Large intestine (tissue), 3 donors: ENCODE measurements around the gene SCAMP5. TPM values are rescaled to one million over a fixed set of nuclear protein-coding genes. Genes with fewer than 3 reads are reported as not detected.
A peak's percentile ranks its signal among the peaks of the same experiment; 100 is the strongest.

Source experiments
- DNase-seq, 2 donors: peaks; one replicate each; pipeline versions ENCODE4 v3.0.0 to v3.0.0-alpha.2; 2013
- H3K27ac ChIP-seq: one replicate; pipeline ENCODE4 v1.5.1; 2013; ENCODE audit warnings: low read length
- H3K27me3 ChIP-seq: 2 replicates; pipeline ENCODE4 v1.6.1; 2013; ENCODE audit warnings: low read length; ENCODE audit not compliant: control insufficient read depth, insufficient read depth
- H3K36me3 ChIP-seq: 2 replicates; pipeline ENCODE4 v1.6.1; 2013; ENCODE audit warnings: low read length; ENCODE audit not compliant: control insufficient read depth, insufficient read depth
- H3K4me1 ChIP-seq: one replicate; pipeline ENCODE4 v1.6.1; 2013; ENCODE audit warnings: low read length; ENCODE audit not compliant: control insufficient read depth, insufficient read depth
- H3K4me3 ChIP-seq: one replicate; pipeline ENCODE4 v1.5.1; 2013; ENCODE audit warnings: low read length
- H3K9me3 ChIP-seq: one replicate; pipeline ENCODE4 v1.6.1; 2013; ENCODE audit warnings: mild to moderate bottlenecking, low read depth, low read length, moderate library complexity; ENCODE audit not compliant: control insufficient read depth
- WGBS: methylation state at CpG from one replicate; pipeline ENCODE4 v1.1.5; 2013; ENCODE audit warnings: low lambda C conversion rate; ENCODE audit not compliant: insufficient coverage; 5-methylcytosine and 5-hydroxymethylcytosine counted together
- polyA plus RNA-seq: library from polyadenylated mRNA; unstranded; fragments of 120-200 nt; gene quantifications from one replicate; pipeline ENCODE4 v1.2.1, GENCODE V29; 2013

Gene SCAMP5
- polyA plus RNA-seq, 1 donor = 31.6 TPM

DNA sequence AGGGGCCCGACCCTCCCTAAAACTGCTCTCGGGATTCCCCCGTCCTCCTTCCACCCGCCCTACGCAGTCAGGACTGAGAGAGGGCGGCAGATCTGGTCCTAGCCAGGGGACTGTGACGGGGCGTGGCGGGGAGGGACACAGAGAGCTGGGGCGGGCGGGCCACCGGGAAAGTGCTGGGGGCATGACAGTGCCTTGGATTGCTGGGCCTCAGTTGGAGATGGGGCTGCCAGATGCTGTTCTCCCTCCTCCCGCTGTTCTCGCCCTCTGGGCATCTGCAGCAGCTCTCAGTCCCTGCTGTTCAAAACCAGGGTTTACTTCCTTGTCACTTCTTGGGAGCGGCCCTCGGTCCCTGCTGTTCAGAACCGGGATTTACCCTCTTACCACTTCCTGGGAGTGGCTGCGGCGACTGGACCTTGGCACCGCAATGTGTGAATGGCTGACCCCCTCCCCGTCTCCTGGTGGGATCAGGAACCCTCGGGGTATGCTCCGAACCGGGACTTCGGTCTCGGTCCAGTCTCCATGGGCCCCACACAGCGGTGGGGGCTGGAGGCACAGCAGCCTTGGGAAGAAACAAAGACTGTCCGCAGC lies 36.9 kb upstream of the SCAMP5 start:
- peaks cover 44% of the 10 kb centered on the region for H3K4me1 ChIP-seq
- peaks cover 59% of the 10 kb centered on the region for H3K27me3 ChIP-seq
- DNase-seq = peak; percentile 75 to 93
- H3K4me3 ChIP-seq = peak overlapping the region; percentile 56
- H3K9me3 ChIP-seq = peaks cover 5% of the 10 kb centered on the region
- no peaks in the 10 kb centered on the region for H3K36me3 ChIP-seq
- H3K27ac ChIP-seq = no peak overlapping the region
- no CpG with 5 or more reads among the region's 28 CpGs for WGBS

DNA sequence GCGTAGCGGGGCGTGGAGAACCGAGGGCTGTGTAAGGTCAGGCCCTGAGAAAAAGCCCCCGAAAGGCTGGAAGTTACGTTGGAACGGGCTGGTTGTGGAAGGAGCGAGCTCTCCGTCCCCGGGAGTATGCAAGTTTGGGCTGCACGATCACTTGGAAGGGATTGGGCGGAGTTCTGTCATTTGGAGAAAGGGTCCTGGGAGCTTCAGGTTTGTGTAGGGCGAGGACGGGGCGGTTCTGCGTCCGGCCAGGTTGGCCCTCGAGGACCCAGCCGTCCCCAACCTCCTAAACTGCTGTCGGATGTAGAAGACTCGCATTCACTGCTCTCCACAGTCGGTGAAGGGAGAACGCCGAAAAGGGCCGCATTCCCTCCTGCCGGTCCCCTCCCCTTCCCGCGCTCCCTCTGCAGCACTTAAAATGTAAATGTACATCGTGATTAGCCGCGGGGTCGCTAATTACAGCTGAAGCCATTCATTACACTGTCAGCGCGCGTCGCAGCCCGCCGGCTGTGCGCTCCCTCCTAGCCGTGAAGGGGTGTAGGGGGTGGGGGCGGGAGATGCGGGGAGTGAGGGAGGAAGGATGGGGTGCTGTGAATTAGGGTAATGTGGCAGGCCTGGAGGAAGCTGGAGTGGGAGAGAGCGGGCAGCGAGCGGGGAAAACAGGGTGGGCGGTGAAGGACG lies 36.3 kb upstream of the SCAMP5 start:
- WGBS = 0% methylated on average over 2 of the region's 47 CpGs
- peak in 1 of 2 donors; percentile 21 for DNase-seq
- Histone ChIP-seq H3K27me3 (peaks cover 59% of the 10 kb centered on the region), H3K4me3 (peak overlapping the region; percentile 56), H3K4me1 (peaks cover 40% of the 10 kb centered on the region), H3K9me3 (peaks cover 5% of the 10 kb centered on the region), H3K36me3 (no peaks in the 10 kb centered on the region), H3K27ac (no peak overlapping the region)

DNA sequence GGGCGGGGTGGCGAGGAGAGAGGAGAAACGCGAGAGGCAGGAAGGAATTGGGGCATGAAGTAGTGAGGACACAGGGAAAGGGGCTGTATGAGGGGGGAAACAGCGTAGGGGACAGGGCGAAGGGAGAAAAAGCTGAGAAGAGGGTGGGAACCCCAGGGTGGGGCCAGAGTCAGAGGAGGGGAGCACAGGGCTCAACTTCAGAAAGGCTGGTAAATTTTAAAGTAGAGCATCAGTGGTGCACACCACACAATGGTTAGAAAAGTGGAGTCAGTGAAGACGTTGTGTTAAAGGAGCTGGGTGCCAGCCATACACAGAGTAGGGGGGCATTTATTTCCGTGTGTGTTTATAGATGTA lies 35.8 kb upstream of the SCAMP5 start:
- Histone ChIP-seq H3K36me3 (no peaks in the 10 kb centered on the region), H3K9me3 (peaks cover 5% of the 10 kb centered on the region), H3K27me3 (peaks cover 59% of the 10 kb centered on the region), H3K27ac (no peak overlapping the region), H3K4me1 (peaks cover 35% of the 10 kb centered on the region), H3K4me3 (no peak overlapping the region)
- DNase-seq = no peak
- WGBS = 10% methylated on average over 4 of the region's 8 CpGs

DNA sequence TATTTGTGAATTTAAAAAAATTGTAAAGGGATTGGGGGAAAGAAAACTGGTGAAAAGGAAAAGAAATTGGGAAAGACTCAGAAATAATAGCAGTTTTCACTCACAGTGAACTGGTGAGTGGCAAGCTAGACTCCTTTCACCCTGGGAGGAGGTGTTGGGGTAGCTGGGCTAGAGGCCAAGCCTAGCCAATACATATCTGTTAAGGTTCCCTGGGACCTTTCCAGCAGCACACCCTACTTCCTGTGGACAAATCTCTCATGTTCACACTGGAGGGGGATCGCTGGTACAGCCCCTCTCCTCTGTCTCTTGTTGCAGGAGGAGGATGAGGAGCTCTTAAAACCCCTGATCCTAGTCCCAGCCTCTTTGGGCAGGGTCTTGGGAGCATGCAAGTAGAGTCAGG lies 35.1 kb upstream of the SCAMP5 start:
- no CpG with 5 or more reads among the region's 1 CpG for WGBS
- peaks cover 28% of the 10 kb centered on the region for H3K4me1 ChIP-seq
- no peaks in the 10 kb centered on the region for H3K36me3 ChIP-seq
- H3K27me3 ChIP-seq = peaks cover 60% of the 10 kb centered on the region
- H3K27ac ChIP-seq = no peak overlapping the region
- no peak overlapping the region for H3K4me3 ChIP-seq
- peaks cover 5% of the 10 kb centered on the region for H3K9me3 ChIP-seq
- no peak for DNase-seq

DNA sequence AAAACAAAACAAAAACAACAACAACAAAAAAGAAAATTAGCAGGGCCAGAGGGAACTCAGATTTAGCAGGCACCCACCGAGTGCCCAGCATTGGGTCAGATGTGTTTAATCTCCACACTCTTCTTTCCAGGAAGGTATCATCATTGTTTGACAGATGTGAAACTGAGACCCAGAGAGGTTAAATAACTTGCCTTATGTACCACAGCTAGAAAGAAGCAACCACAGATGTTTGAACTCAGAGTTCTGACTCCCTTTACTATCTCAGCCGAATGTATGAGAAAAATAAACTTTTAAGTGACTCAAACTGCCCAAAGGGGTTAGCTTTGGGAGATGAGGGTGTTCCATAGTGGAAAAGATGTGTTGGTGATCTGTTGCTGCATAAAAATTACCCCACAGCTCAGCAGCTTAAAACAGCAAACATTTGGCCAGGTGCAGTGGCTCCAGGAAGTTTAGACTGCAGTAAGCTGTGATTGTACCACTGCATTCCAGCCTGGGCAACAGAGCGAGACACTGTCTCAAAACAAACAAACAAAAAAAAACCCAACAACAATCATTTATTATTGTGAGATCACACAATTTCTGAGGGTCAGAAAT lies 34.3 kb upstream of the SCAMP5 start:
- H3K4me1 ChIP-seq = peaks cover 20% of the 10 kb centered on the region
- peaks cover 54% of the 10 kb centered on the region for H3K27me3 ChIP-seq
- no peak overlapping the region for H3K4me3 ChIP-seq
- peaks cover 3% of the 10 kb centered on the region for H3K9me3 ChIP-seq
- no peaks in the 10 kb centered on the region for H3K36me3 ChIP-seq
- 57% methylated on average over 1 of the region's 3 CpGs for WGBS
- H3K27ac ChIP-seq = no peak overlapping the region
- no peak for DNase-seq

DNA sequence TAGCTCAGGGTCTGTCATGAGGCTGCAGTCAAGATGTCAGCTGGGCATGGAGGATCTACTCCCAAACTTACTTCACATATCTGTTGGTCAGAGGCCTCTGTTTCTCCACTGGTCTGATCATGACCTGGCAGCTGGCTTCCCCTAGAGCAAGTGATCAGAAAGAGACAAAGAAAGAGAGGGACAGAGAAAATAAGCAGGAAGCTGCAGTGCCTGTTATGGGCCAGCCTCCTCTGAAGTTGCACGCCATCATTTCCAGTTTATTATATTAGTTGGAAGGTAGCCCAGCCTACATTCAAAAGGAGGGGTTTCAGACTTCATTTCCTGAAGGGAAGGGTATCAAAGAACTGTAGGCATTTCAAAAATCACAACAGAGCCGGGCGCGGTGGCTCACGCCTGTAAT lies 33.7 kb upstream of the SCAMP5 start:
- Histone ChIP-seq H3K4me3 (no peak overlapping the region), H3K36me3 (no peaks in the 10 kb centered on the region), H3K27ac (no peak overlapping the region), H3K27me3 (peaks cover 54% of the 10 kb centered on the region), H3K4me1 (peaks cover 19% of the 10 kb centered on the region), H3K9me3 (peaks cover 3% of the 10 kb centered on the region)
- no CpG with 5 or more reads among the region's 5 CpGs for WGBS
- DNase-seq = no peak

DNA sequence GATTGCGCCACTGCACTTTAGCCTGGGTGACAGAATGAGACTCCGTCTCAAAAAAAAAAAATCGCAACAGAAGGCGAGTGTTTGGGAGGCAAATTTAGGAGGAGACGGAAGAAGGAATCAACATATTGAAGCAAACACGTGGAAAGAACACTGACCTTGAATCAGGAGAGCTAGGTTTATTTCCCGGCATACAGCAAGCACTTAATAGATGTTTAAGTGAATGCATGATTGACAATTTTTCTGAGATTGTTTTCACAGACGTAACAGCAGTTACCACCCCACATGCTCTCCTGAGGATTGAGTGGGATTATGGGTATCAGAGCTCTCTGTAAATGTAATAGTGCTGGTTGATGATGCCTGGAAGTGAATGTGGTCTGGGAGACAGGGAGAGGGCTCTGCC lies 33.1 kb upstream of the SCAMP5 start:
- WGBS = 100% methylated on average over 2 of the region's 8 CpGs
- DNase-seq = no peak
- H3K36me3 ChIP-seq = no peaks in the 10 kb centered on the region
- H3K9me3 ChIP-seq = peaks cover 3% of the 10 kb centered on the region
- peaks cover 15% of the 10 kb centered on the region for H3K4me1 ChIP-seq
- peaks cover 51% of the 10 kb centered on the region for H3K27me3 ChIP-seq
- no peak overlapping the region for H3K4me3 ChIP-seq
- H3K27ac ChIP-seq = no peak overlapping the region

DNA sequence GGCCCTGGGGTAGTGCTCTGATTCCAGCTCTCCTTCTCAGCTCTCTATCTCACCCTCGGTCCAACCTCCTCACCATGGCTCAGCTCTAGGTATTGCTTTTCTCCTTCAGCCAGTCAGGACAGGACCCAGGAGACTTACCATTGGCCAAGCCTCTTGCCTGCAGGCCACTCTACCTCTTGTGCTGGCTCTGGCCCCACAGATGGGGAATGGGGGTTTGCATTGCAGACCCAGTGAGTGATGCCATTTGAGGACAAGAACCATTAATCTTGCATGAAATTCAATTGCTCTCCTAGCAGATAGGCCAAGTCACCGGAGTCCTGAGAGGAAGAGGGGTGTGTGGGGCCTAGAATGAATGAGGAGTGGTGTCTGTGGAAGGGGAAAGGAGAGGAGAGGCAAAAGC lies 32.7 kb upstream of the SCAMP5 start:
- Histone ChIP-seq H3K9me3 (peaks cover 3% of the 10 kb centered on the region), H3K4me1 (peaks cover 11% of the 10 kb centered on the region), H3K36me3 (no peaks in the 10 kb centered on the region), H3K27me3 (peaks cover 46% of the 10 kb centered on the region), H3K4me3 (no peak overlapping the region), H3K27ac (no peak overlapping the region)
- WGBS = 83% methylated on average over 1 of the region's 2 CpGs
- DNase-seq = no peak

DNA sequence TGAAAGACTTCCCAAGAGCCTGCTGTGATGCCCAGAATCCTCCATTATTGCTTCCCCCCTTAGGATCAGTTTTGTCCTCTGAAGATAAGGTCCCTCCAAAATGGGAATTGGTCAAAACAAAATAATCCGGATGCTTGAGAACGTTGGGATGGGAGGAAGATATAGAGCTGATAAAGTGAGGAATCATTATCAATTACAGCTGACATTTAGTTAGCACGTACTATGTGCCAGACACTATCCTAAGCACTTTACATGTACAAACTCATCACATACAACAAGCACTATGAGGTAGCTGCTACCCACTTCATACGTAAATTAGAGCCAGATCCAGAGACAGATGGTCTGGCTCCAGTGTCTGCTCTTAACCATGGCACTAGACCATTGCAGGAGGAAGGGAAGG lies 32.1 kb upstream of the SCAMP5 start:
- Histone ChIP-seq H3K9me3 (peaks cover 3% of the 10 kb centered on the region), H3K4me1 (peaks cover 5% of the 10 kb centered on the region), H3K36me3 (no peaks in the 10 kb centered on the region), H3K27ac (no peak overlapping the region), H3K4me3 (no peak overlapping the region), H3K27me3 (peaks cover 42% of the 10 kb centered on the region)
- no CpG with 5 or more reads among the region's 4 CpGs for WGBS
- DNase-seq = no peak

DNA sequence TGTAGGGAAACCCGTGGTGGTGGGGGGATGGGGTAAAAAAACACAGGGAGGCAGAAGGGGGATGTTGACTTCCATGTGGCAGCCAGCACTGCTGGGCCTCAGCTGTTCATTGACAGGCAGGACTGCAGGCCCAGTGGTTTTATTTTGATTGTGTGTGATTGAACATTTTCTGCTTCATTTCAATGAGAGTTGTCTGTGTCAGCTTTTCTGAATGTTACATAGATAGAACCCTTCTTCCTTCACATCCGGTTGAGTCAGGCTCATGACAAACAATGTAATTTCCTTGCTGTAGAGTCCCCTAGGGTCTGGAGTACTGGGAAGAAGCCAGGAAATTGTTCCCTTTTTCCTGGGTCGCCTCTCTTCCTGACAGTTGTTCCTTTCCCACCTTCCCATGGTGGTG lies 30.6 kb upstream of the SCAMP5 start:
- H3K27me3 ChIP-seq = peaks cover 26% of the 10 kb centered on the region
- no peaks in the 10 kb centered on the region for H3K4me1 ChIP-seq
- no peak for DNase-seq
- WGBS = 0% methylated on average over 1 of the region's 3 CpGs
- H3K9me3 ChIP-seq = no peaks in the 10 kb centered on the region
- H3K4me3 ChIP-seq = no peak overlapping the region
- no peaks in the 10 kb centered on the region for H3K36me3 ChIP-seq
- no peak overlapping the region for H3K27ac ChIP-seq

DNA sequence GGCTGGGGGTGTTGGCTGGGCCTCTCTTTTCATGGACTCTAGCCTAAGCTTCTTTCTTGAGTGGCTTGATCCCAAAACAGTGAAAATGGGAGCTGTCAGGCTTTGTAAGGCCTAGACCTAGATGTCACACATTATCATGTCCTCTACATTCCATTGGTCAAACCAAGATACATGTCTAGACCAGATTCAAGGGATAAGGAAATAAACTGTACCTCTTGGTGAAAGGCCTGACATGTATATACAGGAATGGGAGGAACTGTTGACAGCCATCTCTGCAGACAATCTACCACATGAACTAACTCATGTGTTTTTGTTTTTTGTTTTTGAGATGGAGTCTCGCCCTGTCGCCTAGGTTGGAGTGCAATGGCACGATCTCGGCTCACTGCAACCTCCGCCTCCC lies 27.7 kb upstream of the SCAMP5 start:
- H3K9me3 ChIP-seq = no peaks in the 10 kb centered on the region
- H3K36me3 ChIP-seq = no peaks in the 10 kb centered on the region
- H3K4me3 ChIP-seq = no peak overlapping the region
- no CpG with 5 or more reads among the region's 5 CpGs for WGBS
- H3K4me1 ChIP-seq = no peaks in the 10 kb centered on the region
- H3K27me3 ChIP-seq = peaks cover 6% of the 10 kb centered on the region
- H3K27ac ChIP-seq = no peak overlapping the region
- DNase-seq = no peak
